MCF 10A (cell line): Measurements from ENCODE around the gene ANKRD12. TPM values are rescaled to one million over a fixed set of nuclear protein-coding genes. Genes with fewer than 3 reads are reported as not detected.

ENCODE experiments used
- BruUV-seq: library from RNA; stranded (reverse); fragments of 400-500 nt; replicated peaks from 2 replicates; lab custom pipeline; 2021; lab: Mats Ljungman, UMichigan
- CTCF ChIA-PET: fragments of 300-600 bp; sonication (Branson Sonifier 250); formaldehyde crosslinking; extraction: SDS; loops from one replicate; lab custom pipeline; 2021; ENCODE audit warnings: antibody characterized with exemption, inconsistent platforms; lab: Yijun Ruan, JAX
- POLR2A ChIA-PET: fragments of 300-600, 350-650 bp; sonication (Branson Sonifier 250); formaldehyde crosslinking; extraction: SDS; loops from one replicate; lab custom pipeline; 2020; ENCODE audit warnings: antibody characterized with exemption, inconsistent platforms; lab: Yijun Ruan, JAX
- DNase-seq: peaks from one replicate; pipeline ENCODE4 v3.0.0-alpha.2; 2018; ENCODE audit not compliant: unreplicated experiment
- H3K27ac Mint-ChIP-seq: one replicate; pipeline ENCODE4 v1.8.0; 2022; ENCODE audit warnings: mild to moderate bottlenecking, low read depth, mixed read lengths; ENCODE audit not compliant: unreplicated experiment
- H3K27me3 Mint-ChIP-seq: one replicate; pipeline ENCODE4 v1.8.0; 2022; ENCODE audit warnings: mixed read lengths; ENCODE audit not compliant: insufficient read depth, unreplicated experiment
- H3K36me3 Mint-ChIP-seq: one replicate; pipeline ENCODE4 v1.8.0; 2022; ENCODE audit warnings: mild to moderate bottlenecking, moderate library complexity, mixed read lengths; ENCODE audit not compliant: insufficient read depth, unreplicated experiment
- H3K4me1 Mint-ChIP-seq: one replicate; pipeline ENCODE4 v1.8.0; 2022; ENCODE audit warnings: mixed read lengths; ENCODE audit not compliant: insufficient read depth, unreplicated experiment
- H3K4me3 Mint-ChIP-seq: one replicate; pipeline ENCODE4 v1.8.0; 2022; ENCODE audit warnings: mild to moderate bottlenecking, moderate library complexity, mixed read lengths; ENCODE audit not compliant: unreplicated experiment
- H3K9me3 Mint-ChIP-seq: one replicate; pipeline ENCODE4 v1.8.0; 2022; ENCODE audit warnings: mixed read lengths; ENCODE audit not compliant: unreplicated experiment
- intact Hi-C: fragments of 100-400 bp; cut with micrococcal nuclease; formaldehyde crosslinking; loops from 2 replicates; pipeline ENCODE4 v1.14.1; 2022
- total RNA-seq: library from RNA; stranded (reverse); gene quantifications from 2 replicates; pipeline ENCODE4 v1.2.3, GENCODE V29; 2022
- TF ChIP-seq, protein P1 (sequence below): fragments of 200-600 bp; IDR thresholded peaks from one replicate; pipeline ENCODE4 v1.8.0; 2022; ENCODE audit warnings: antibody characterized with exemption, mild to moderate bottlenecking; ENCODE audit not compliant: unreplicated experiment

The ANKRD12 gene
- total RNA-seq, 1 experiment from 2014 or later, result 25.3 TPM

DNA sequence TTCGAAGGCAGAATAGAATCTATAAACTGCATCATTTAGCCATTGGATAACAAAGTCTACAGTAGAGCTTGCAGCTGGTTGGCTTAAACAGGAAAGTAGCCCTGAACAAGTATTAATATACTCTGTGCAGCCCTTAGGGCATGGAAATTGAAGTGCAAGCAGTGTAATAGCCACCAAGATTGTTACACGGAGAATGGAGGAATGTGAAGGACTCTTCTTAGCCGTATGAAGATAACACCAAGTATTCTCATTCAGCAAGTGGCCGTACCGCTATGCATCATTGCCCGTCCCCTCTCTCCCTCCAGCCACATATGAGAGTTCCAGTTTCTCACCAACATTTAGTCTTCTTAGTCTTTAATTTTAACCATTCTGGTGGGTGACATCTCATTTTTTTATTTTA lies 40.5 kb downstream of the ANKRD12 start:
- H3K9me3 Mint-ChIP-seq, result no peaks in the 10 kb centered on the region
- no peaks in the 10 kb centered on the region for H3K27me3 Mint-ChIP-seq
- no peak overlapping the region for H3K27ac Mint-ChIP-seq
- H3K4me1 Mint-ChIP-seq, result peaks cover 11% of the 10 kb centered on the region
- ChIA-PET POLR2A (no interaction called here), CTCF (no interaction called here)
- BruUV-seq, result no TSS peak
- H3K4me3 Mint-ChIP-seq, result no peak overlapping the region
- intact Hi-C loops, result no loop called here
- TF ChIP-seq, protein P1, sequence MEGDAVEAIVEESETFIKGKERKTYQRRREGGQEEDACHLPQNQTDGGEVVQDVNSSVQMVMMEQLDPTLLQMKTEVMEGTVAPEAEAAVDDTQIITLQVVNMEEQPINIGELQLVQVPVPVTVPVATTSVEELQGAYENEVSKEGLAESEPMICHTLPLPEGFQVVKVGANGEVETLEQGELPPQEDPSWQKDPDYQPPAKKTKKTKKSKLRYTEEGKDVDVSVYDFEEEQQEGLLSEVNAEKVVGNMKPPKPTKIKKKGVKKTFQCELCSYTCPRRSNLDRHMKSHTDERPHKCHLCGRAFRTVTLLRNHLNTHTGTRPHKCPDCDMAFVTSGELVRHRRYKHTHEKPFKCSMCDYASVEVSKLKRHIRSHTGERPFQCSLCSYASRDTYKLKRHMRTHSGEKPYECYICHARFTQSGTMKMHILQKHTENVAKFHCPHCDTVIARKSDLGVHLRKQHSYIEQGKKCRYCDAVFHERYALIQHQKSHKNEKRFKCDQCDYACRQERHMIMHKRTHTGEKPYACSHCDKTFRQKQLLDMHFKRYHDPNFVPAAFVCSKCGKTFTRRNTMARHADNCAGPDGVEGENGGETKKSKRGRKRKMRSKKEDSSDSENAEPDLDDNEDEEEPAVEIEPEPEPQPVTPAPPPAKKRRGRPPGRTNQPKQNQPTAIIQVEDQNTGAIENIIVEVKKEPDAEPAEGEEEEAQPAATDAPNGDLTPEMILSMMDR, result no peak
- DNase-seq, result no peak
- H3K36me3 Mint-ChIP-seq, result peaks cover 6% of the 10 kb centered on the region

DNA sequence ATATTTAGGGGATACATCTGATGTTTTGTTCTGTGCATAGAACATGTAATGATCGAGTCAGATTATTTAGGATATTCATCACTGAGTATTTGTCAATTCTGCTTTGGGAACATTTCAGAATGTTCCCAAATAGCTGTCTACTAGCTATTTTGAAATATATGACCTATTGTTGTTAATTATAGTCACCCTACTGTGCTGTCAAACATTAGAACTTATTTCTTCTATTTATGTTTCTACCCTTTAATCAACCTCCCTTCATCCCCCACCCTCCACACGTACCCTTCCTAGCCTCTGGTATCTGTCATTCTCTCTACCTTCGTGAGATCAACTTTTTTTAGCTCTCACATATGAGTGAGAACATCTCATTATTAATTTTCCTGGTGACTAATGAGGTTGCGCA lies 40.9 kb downstream of the ANKRD12 start:
- TF ChIP-seq, protein P1, result no peak
- no TSS peak for BruUV-seq
- H3K27ac Mint-ChIP-seq, result no peak overlapping the region
- no peaks in the 10 kb centered on the region for H3K27me3 Mint-ChIP-seq
- H3K4me1 Mint-ChIP-seq, result peaks cover 11% of the 10 kb centered on the region
- CTCF ChIA-PET, result interaction anchor here (0.6 kb wide), 1 partner anchor 1984 kb away, joined by 4 read pairs; no protein-coding TSS in a partner anchor
- intact Hi-C loops, result no loop called here
- no peak overlapping the region for H3K4me3 Mint-ChIP-seq
- no peak for DNase-seq
- no peaks in the 10 kb centered on the region for H3K9me3 Mint-ChIP-seq
- POLR2A ChIA-PET, result interaction anchor here (0.8 kb wide), 1 partner anchor 73 kb away, joined by 3 read pairs; no protein-coding TSS in a partner anchor
- peaks cover 7% of the 10 kb centered on the region for H3K36me3 Mint-ChIP-seq

DNA sequence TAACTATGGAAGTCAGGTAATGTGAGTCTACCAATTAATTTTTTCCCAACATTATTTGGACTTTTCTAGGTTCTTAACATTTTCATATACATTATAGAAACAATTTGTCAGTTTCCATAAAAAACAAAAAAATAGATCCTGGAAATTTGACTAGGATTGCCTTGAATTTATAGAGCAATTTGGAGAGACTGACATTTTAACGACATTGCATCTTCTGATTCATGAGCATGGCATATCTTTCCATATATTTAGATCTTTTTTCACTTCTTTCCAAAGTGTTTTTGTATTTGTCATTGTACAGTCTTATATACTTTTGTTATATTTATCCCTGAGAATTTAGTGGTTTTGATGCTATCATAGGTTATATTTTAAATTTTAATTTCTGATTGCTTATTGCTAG lies 42.0 kb downstream of the ANKRD12 start:
- Mint-ChIP-seq H3K36me3 (peaks cover 14% of the 10 kb centered on the region), H3K4me3 (no peak overlapping the region), H3K27ac (no peak overlapping the region), H3K4me1 (peaks cover 11% of the 10 kb centered on the region), H3K27me3 (no peaks in the 10 kb centered on the region), H3K9me3 (peaks cover 3% of the 10 kb centered on the region)
- ChIA-PET POLR2A (interaction anchor here (0.5 kb wide), 1 partner anchor 169 kb away, joined by 3 read pairs; no protein-coding TSS in a partner anchor), CTCF (no interaction called here)
- TF ChIP-seq, protein P1, result no peak
- no peak for DNase-seq
- intact Hi-C loops, result no loop called here
- no TSS peak for BruUV-seq

DNA sequence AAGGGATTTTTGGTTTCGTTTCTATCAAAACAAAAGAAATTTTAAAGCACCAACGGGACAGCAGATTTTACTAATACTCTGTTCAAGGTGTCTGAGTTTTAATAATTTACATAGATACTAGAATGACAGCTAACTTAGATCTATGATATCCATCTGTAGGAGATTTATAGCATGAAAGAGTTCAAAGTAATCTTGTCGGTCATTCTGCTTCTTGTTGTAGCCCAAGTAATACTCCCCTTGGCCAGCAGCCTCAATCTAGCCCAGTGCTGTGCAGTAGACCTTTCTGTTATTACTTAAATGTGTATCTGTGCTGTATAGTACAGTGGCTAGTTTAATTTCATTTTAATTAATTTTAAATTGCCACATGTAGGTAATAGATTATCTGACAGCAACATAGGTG lies 44.7 kb downstream of the ANKRD12 start:
- TF ChIP-seq, protein P1, result no peak
- Mint-ChIP-seq H3K4me3 (no peak overlapping the region), H3K36me3 (peaks cover 20% of the 10 kb centered on the region), H3K9me3 (peaks cover 7% of the 10 kb centered on the region), H3K4me1 (peaks cover 17% of the 10 kb centered on the region), H3K27me3 (no peaks in the 10 kb centered on the region), H3K27ac (no peak overlapping the region)
- CTCF ChIA-PET, result interaction anchor here (0.6 to 1.0 kb wide), 3 partner anchors 10 to 334 kb away, joined by 3 read pairs; no protein-coding TSS in a partner anchor
- POLR2A ChIA-PET, result interaction anchor here (1.0 kb wide), 1 partner anchor 44 kb away, joined by 3 read pairs; no protein-coding TSS in a partner anchor
- no peak for DNase-seq
- BruUV-seq, result no TSS peak
- intact Hi-C loops, result no loop called here
